Activated T-helper 2 cell treated with anti-CD3 and anti-CD28 coated beads, Interferon-gamma antibody, Interleukin-2, Interleukin-4, amounts not matched to agents 10 μg/mL and 5 μg/mL and 100 μg/mL, durations not matched to agents 14 hours and 24 hours and 36 hours (primary cell): Measurements from ENCODE around the gene TUBB6. TPM values are rescaled to one million over a fixed set of nuclear protein-coding genes. Genes with fewer than 3 reads are reported as not detected.
A peak's percentile ranks its signal among the peaks of the same experiment; 100 is the strongest.

Experiments
- DNase-seq: peaks from one replicate; pipeline ENCODE4 v3.0.0; 2021; ENCODE audit warnings: low spot score
- H3K27ac Mint-ChIP-seq: one replicate; pipeline ENCODE4 v1.8.0; 2021; ENCODE audit warnings: mixed read lengths
- H3K27me3 Mint-ChIP-seq: one replicate; pipeline ENCODE4 v1.8.0; 2021; ENCODE audit warnings: low read depth, mixed read lengths
- H3K36me3 Mint-ChIP-seq: one replicate; pipeline ENCODE4 v1.8.0; 2021; ENCODE audit warnings: low read depth, mixed read lengths
- H3K4me1 Mint-ChIP-seq: one replicate; pipeline ENCODE4 v1.8.0; 2021; ENCODE audit warnings: low read depth, mixed read lengths
- H3K4me3 Mint-ChIP-seq: one replicate; pipeline ENCODE4 v1.8.0; 2021; ENCODE audit warnings: low read depth, mild to moderate bottlenecking, moderate library complexity, mixed read lengths
- H3K9me3 Mint-ChIP-seq: one replicate; pipeline ENCODE4 v1.8.0; 2021; ENCODE audit warnings: mixed read lengths
- intact Hi-C: fragments of 100-400 bp; cut with micrococcal nuclease; formaldehyde crosslinking; loops from one replicate; pipeline ENCODE4 v1.15.1; 2023
- total RNA-seq: library from RNA; stranded (reverse); gene quantifications from 2 replicates; pipeline ENCODE4 v1.2.3, GENCODE V29; 2022

Gene TUBB6
- total RNA-seq, 1 donor from 2014 or later, result 57.2 TPM

DNA sequence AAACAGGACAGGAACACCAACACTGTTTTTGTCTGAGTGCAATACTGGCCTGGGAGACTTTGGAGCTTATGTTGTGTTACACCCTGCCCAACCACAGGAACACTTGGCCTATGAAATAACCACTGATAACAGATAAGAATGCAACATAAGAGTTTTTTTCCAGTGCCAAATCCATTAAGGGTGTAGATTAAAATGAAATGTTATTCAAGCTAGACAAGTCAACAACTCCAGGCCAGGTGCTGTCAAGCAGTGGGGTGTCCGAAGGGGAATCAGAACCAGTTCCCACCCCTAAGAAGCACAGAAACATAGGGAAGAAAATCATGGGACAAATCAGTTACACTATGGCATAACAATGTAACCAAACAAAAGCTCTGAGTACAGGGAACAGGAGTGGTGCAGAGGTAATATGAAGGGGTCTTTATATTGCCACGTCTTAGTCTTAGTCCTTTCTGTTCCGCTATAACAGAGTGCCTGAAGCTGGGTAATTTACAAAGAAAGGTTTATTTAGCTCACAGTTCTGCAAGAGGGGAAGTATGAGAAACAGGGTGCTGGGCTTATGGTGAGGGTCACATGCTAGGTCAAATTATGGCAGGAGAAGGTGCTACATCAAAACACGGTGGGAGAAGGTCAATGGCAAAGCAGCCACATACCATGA lies 65.2 kb downstream of the TUBB6 start:
- Mint-ChIP-seq H3K36me3 (peaks cover 35% of the 10 kb centered on the region), H3K4me3 (peak overlapping the region; percentile 0), H3K9me3 (no peaks in the 10 kb centered on the region), H3K27me3 (peaks cover 2% of the 10 kb centered on the region), H3K4me1 (peaks cover 45% of the 10 kb centered on the region), H3K27ac (no peak overlapping the region)
- DNase-seq, result no peak
- intact Hi-C loops, result loop anchor here (5.0 kb wide), 1 partner anchor 41 kb away; no protein-coding TSS in a partner anchor

DNA sequence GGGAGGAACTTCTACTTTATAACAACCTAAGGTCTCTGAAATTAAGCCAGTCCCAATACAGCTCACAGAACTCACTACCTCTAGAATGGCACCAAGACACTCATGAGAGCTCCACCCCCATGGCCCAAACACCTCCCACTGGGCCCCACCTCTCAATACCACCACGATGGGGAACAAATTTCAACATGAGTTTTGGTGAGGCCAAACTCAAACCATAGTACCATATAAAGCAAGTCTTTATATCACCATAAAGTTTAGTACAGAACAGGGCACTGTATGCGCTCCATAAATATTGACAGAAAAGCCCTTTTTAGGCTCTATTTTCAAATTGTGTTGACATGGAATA lies 65.7 kb downstream of the TUBB6 start:
- intact Hi-C loops, result loop anchor here (5.0 kb wide), 1 partner anchor 41 kb away; no protein-coding TSS in a partner anchor
- Mint-ChIP-seq H3K4me1 (peaks cover 45% of the 10 kb centered on the region), H3K27me3 (peaks cover 2% of the 10 kb centered on the region), H3K27ac (no peak overlapping the region), H3K36me3 (peaks cover 35% of the 10 kb centered on the region), H3K9me3 (no peaks in the 10 kb centered on the region), H3K4me3 (no peak overlapping the region)
- DNase-seq, result no peak

DNA sequence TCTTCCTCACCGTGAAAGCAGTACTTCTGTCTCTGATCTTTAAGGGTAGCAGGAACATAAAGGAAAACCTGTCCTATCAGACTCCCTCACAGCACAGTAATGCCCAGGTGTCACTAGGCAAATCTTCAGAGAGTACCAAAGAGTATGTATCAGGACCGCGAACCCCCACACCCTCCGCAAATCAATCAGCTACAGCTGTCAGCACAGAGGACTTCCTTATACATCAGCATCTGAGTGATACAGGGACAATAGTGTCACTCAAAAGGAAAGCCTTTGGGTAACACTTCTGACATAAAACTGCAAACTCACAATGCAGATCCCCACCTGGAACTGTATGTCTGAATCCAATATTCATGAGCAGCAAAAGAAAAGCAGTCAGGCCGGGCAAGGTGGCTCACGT lies 66.4 kb downstream of the TUBB6 start:
- peaks cover 44% of the 10 kb centered on the region for H3K4me1 Mint-ChIP-seq
- DNase-seq, result no peak

More for the DNA sequence above, 66.4 kb downstream of the TUBB6 start:
- Mint-ChIP-seq H3K4me3 (peak overlapping the region; percentile 52), H3K9me3 (no peaks in the 10 kb centered on the region), H3K27ac (peak overlapping the region; percentile 16), H3K27me3 (peaks cover 4% of the 10 kb centered on the region), H3K36me3 (peaks cover 32% of the 10 kb centered on the region)
- intact Hi-C loops, result loop anchor here (5.0 kb wide), 1 partner anchor 42 kb away; no protein-coding TSS in a partner anchor

Other genes with a start within 250 kb of the TUBB6 start
- not detected in 2 replicates for gene ANKRD62, start 214.4 kb upstream of the TUBB6 start, total RNA-seq
- not detected in 2 replicates for gene CIDEA, start 53.9 kb upstream of the TUBB6 start, total RNA-seq
- 61.8 and 65.1 TPM in 2 replicates for gene AFG3L2, start 69.0 kb downstream of the TUBB6 start, total RNA-seq
- 6.7 and 8.7 TPM in 2 replicates for gene PRELID3A, start 99.7 kb downstream of the TUBB6 start, total RNA-seq